ENCODE measurements around the gene TXNDC2. TPM values are rescaled to one million over a fixed set of nuclear protein-coding genes. Genes with fewer than 3 reads are reported as not detected.

TXNDC2 gene
- polyA plus RNA-seq, 1 experiment, result 0.06 TPM

GRCh38 chr18:9863282-9863681 lies 22.5 kb upstream of the TXNDC2 start:
- Histone ChIP-seq H3K4me3 (ENCODE audit: low read depth, low read length) (no peak overlapping the region), H3K27ac (ENCODE audit: low read depth, low read length) (no peak overlapping the region), H3K9me3 (ENCODE audit: control insufficient read depth, insufficient read depth, low read length) (peaks cover 19% of the 10 kb centered on the region), H3K27me3 (ENCODE audit: control insufficient read depth, insufficient read depth, low read length) (no peaks in the 10 kb centered on the region)
- TF ChIP-seq, protein P1, sequence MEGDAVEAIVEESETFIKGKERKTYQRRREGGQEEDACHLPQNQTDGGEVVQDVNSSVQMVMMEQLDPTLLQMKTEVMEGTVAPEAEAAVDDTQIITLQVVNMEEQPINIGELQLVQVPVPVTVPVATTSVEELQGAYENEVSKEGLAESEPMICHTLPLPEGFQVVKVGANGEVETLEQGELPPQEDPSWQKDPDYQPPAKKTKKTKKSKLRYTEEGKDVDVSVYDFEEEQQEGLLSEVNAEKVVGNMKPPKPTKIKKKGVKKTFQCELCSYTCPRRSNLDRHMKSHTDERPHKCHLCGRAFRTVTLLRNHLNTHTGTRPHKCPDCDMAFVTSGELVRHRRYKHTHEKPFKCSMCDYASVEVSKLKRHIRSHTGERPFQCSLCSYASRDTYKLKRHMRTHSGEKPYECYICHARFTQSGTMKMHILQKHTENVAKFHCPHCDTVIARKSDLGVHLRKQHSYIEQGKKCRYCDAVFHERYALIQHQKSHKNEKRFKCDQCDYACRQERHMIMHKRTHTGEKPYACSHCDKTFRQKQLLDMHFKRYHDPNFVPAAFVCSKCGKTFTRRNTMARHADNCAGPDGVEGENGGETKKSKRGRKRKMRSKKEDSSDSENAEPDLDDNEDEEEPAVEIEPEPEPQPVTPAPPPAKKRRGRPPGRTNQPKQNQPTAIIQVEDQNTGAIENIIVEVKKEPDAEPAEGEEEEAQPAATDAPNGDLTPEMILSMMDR (IDR thresholded peaks at IDR 0.05; ENCODE audit: low read depth, low read length), result no peak
- no peak for DNase-seq (ENCODE audit: low read depth, low spot score)
- CTCF ChIA-PET, result no interaction called here
- POLR2A ChIA-PET, result no interaction called here

GRCh38 chr18:9865764-9866490 lies 19.8 kb upstream of the TXNDC2 start:
- no peak overlapping the region for H3K4me3 ChIP-seq (ENCODE audit: low read depth, low read length)
- POLR2A ChIA-PET, result interaction anchor here (0.8 kb wide), 1 partner anchor 46 kb away, joined by 5 read pairs; no protein-coding TSS in a partner anchor
- TF ChIP-seq, protein P1 (IDR thresholded peaks at IDR 0.05; ENCODE audit: low read depth, low read length), result no peak

GRCh38 chr18:9866627-9867026 lies 19.1 kb upstream of the TXNDC2 start:
- ChIA-PET CTCF (no interaction called here), POLR2A (interaction anchor here (0.8 kb wide), 1 partner anchor 45 kb away, joined by 5 read pairs; no protein-coding TSS in a partner anchor)
- peaks cover 19% of the 10 kb centered on the region for H3K9me3 ChIP-seq (ENCODE audit: control insufficient read depth, insufficient read depth, low read length)
- no peak overlapping the region for H3K4me3 ChIP-seq (ENCODE audit: low read depth, low read length)
- no peak overlapping the region for H3K27ac ChIP-seq (ENCODE audit: low read depth, low read length)
- no peak for DNase-seq (ENCODE audit: low read depth, low spot score)
- no peaks in the 10 kb centered on the region for H3K27me3 ChIP-seq (ENCODE audit: control insufficient read depth, insufficient read depth, low read length)
- TF ChIP-seq, protein P1 (IDR thresholded peaks at IDR 0.05; ENCODE audit: low read depth, low read length), result no peak

More at GRCh38 chr18:9865764-9866490, 19.8 kb upstream of the TXNDC2 start:
- CTCF ChIA-PET, result no interaction called here
- no peak for DNase-seq (ENCODE audit: low read depth, low spot score)
- H3K27ac ChIP-seq (ENCODE audit: low read depth, low read length), result no peak overlapping the region
- H3K27me3 ChIP-seq (ENCODE audit: control insufficient read depth, insufficient read depth, low read length), result no peaks in the 10 kb centered on the region
- H3K9me3 ChIP-seq (ENCODE audit: control insufficient read depth, insufficient read depth, low read length), result peaks cover 19% of the 10 kb centered on the region

DNA sequence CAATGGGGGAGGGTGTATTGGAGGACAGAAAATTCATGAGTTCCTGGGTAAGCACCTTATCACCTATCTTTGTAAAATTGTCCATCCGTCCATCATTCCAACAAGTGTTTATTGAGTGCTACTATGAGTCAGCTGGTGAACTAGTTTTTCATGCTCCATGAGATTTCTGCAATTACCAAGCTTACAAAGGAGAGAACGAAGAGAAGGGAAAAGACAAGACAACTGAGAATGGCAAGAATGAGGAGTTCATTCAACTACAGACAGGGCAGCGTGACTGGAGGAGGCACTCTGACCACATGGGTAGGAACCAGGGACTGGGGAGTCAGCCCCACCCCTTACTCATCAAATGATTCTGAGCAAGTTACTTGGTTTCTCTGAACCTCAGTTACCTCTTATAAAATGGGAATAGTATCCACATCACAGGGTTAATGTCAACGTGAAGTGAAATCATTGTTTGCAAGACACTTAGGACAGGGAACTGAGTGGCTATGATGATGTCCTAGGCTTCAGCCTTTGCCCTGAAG lies 18.6 kb upstream of the TXNDC2 start:
- TF ChIP-seq, protein P1 (IDR thresholded peaks at IDR 0.05; ENCODE audit: low read depth, low read length), result no peak
- H3K4me3 ChIP-seq (ENCODE audit: low read depth, low read length), result no peak overlapping the region
- DNase-seq (ENCODE audit: low read depth, low spot score), result no peak
- ChIA-PET CTCF (no interaction called here), POLR2A (no interaction called here)
- peaks cover 19% of the 10 kb centered on the region for H3K9me3 ChIP-seq (ENCODE audit: control insufficient read depth, insufficient read depth, low read length)
- no peaks in the 10 kb centered on the region for H3K27me3 ChIP-seq (ENCODE audit: control insufficient read depth, insufficient read depth, low read length)
- H3K27ac ChIP-seq (ENCODE audit: low read depth, low read length), result no peak overlapping the region

Data from AG04450 (cell line).